Loucy (cell line): Measurements from ENCODE around the gene VPREB1.
"Not testable (repeated sequence)": the region's sequence is repeated elsewhere in the genome, so short reads cannot be mapped to it uniquely, and the experiment has no call there.

ENCODE experiments used
- EZH2phosphoT487 ChIP-seq: fragments of 200-600 bp; IDR thresholded peaks from 2 replicates; pipeline ENCODE4 v1.6.1; 2018; ENCODE audit warnings: antibody characterized with exemption, mild to moderate bottlenecking, moderate library complexity, borderline replicate concordance
- TF ChIP-seq, protein P1 (sequence below): fragments of 200-600 bp; sonication (generic); conservative IDR thresholded peaks from 2 replicates; pipeline ENCODE4 v1.5.1; 2014; ENCODE audit warnings: mild to moderate bottlenecking, antibody characterized with exemption, low read length

DNA sequence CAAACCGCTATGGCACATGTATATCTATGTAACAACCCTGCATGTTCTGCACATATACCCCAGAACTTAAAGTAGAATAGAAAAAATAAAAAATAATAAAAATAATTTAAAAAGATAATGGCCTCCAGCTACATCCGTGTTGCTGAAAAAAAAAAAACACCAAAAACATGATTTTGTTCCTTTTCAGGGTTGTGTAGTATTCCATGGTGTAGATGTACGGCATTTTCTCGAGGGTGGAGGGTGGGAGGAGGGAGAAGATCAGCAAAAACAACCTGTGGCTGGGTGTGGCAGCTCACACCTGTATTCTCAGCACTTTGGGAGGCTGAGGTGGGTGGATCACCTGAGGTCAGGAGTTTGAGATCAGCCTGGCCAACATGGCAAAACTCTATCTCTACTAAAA lies 16.0 kb downstream of the VPREB1 start:
- TF ChIP-seq, protein P1, sequence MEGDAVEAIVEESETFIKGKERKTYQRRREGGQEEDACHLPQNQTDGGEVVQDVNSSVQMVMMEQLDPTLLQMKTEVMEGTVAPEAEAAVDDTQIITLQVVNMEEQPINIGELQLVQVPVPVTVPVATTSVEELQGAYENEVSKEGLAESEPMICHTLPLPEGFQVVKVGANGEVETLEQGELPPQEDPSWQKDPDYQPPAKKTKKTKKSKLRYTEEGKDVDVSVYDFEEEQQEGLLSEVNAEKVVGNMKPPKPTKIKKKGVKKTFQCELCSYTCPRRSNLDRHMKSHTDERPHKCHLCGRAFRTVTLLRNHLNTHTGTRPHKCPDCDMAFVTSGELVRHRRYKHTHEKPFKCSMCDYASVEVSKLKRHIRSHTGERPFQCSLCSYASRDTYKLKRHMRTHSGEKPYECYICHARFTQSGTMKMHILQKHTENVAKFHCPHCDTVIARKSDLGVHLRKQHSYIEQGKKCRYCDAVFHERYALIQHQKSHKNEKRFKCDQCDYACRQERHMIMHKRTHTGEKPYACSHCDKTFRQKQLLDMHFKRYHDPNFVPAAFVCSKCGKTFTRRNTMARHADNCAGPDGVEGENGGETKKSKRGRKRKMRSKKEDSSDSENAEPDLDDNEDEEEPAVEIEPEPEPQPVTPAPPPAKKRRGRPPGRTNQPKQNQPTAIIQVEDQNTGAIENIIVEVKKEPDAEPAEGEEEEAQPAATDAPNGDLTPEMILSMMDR, result not testable (repeated sequence)
- not testable (repeated sequence) for TF ChIP-seq EZH2phosphoT487
